ENCODE results near the gene VWA5B1.
"Not testable (repeated sequence)": the region's sequence is repeated elsewhere in the genome, so short reads cannot be mapped to it uniquely, and the experiment has no call there.

Gene VWA5B1

GRCh38 chr1:20290624-20291597 is at the start of gene VWA5B1:
Gene VWA5B1, plus strand, starts transcription at chr1:20290875. Its CDS starts 19,727 bp downstream, at chr1:20310602.
- no peak for DNase-seq

- no peak for DNase-seq
Measured at GRCh38 chr1:20242890-20243479, 47.7 kb upstream of the VWA5B1 start.

- no peak for DNase-seq
Measured at GRCh38 chr1:20248971-20249612, 41.6 kb upstream of the VWA5B1 start.

- DNase-seq, result peak in 1 of 2 experiments; percentile 58
Measured at GRCh38 chr1:20250340-20250989, 40.2 kb upstream of the VWA5B1 start.

GRCh38 chr1:20252587-20252986 is 38.1 kb upstream of the VWA5B1 start:
- DNase-seq, result no peak

- DNase-seq, result peak; percentile 16 to 62
Measured at GRCh38 chr1:20255666-20256065, 35.0 kb upstream of the VWA5B1 start.

- DNase-seq, result no peak
Measured at GRCh38 chr1:20259646-20260045, 31.0 kb upstream of the VWA5B1 start.

GRCh38 chr1:20261095-20261494 is 29.6 kb upstream of the VWA5B1 start:
- no peak for DNase-seq

- DNase-seq, result no peak
Measured at GRCh38 chr1:20262810-20263534, 27.7 kb upstream of the VWA5B1 start.

GRCh38 chr1:20265250-20265649 is 25.4 kb upstream of the VWA5B1 start:
- no peak for DNase-seq

GRCh38 chr1:20266141-20266540 is 24.5 kb upstream of the VWA5B1 start:
- DNase-seq, result no peak

- no peak for DNase-seq
Measured at GRCh38 chr1:20266642-20267041, 24.0 kb upstream of the VWA5B1 start.

- no peak for DNase-seq
Measured at GRCh38 chr1:20271498-20272400, 18.9 kb upstream of the VWA5B1 start.

GRCh38 chr1:20273716-20274115 is 17.0 kb upstream of the VWA5B1 start:
- DNase-seq, result not testable (repeated sequence)

- no peak for DNase-seq
Measured at GRCh38 chr1:20275319-20275925, 15.3 kb upstream of the VWA5B1 start.

GRCh38 chr1:20276485-20277159 is 14.1 kb upstream of the VWA5B1 start:
- no peak for DNase-seq

- DNase-seq, result no peak
Measured at GRCh38 chr1:20278692-20279130, 12.0 kb upstream of the VWA5B1 start.

GRCh38 chr1:20279509-20279908 is 11.2 kb upstream of the VWA5B1 start:
- no peak for DNase-seq

- DNase-seq, result no peak
Measured at GRCh38 chr1:20280341-20280740, 10.3 kb upstream of the VWA5B1 start.

GRCh38 chr1:20280906-20281305 is 9.8 kb upstream of the VWA5B1 start:
- DNase-seq, result no peak
